ENCODE measurements around the gene PDE4D. TPM values are rescaled to one million over a fixed set of nuclear protein-coding genes. Genes with fewer than 3 reads are reported as not detected.

Gene PDE4D
- total RNA-seq, 2 experiments from 2014 or later: 164 to 175 TPM

- Mint-ChIP-seq H3K4me1 (ENCODE audit: low read depth) (no peaks in the 10 kb centered on the region), H3K27ac (no peak overlapping the region), H3K4me3 (no peak overlapping the region), H3K27me3 (no peaks in the 10 kb centered on the region), H3K9me3 (peaks cover 3% of the 10 kb centered on the region), H3K36me3 (ENCODE audit: low read depth) (no peaks in the 10 kb centered on the region)
- no peak overlapping the region for H3K4me3 ChIP-seq (ENCODE audit: low read length)
- DNase-seq: no peak
- H3K9me3 ChIP-seq (ENCODE audit: control insufficient read depth in 1 of 2, insufficient read depth in 1 of 2, low read length in 2 of 2): peaks cover 0 to 4% of the 10 kb centered on the region in 2 experiments
- H3K4me1 ChIP-seq (ENCODE audit: insufficient read depth, low read length): no peaks in the 10 kb centered on the region
- no peak for TF ChIP-seq CTCF (IDR thresholded peaks at IDR 0.05)
- no peaks in the 10 kb centered on the region for H3K36me3 ChIP-seq (ENCODE audit: insufficient read depth, low read length)
- ChIA-PET POLR2A (no interaction called here), CTCF (no interaction called here)
- intact Hi-C loops (cut with DNase I, micrococcal nuclease): no loop called here
- ATAC-seq (ENCODE audit: poor library complexity): no peak
- no peaks in the 10 kb centered on the region for H3K27me3 ChIP-seq (ENCODE audit: control insufficient read depth in 1 of 2, insufficient read depth in 2 of 2, low read length in 2 of 2)
- H3K27ac ChIP-seq (ENCODE audit: low read depth in 1 of 2, low read length in 2 of 2): no peak overlapping the region
Measured at GRCh38 chr5:59624898-59625297, 268.6 kb downstream of the PDE4D start.

- POLR2A ChIA-PET: no interaction called here
- no peak overlapping the region for H3K4me3 ChIP-seq (ENCODE audit: low read length)
- no peak for TF ChIP-seq CTCF (IDR thresholded peaks at IDR 0.05)
- no peak overlapping the region for H3K27ac ChIP-seq (ENCODE audit: low read depth in 1 of 2, low read length in 2 of 2)
- H3K36me3 ChIP-seq (ENCODE audit: insufficient read depth, low read length): no peaks in the 10 kb centered on the region
- no peaks in the 10 kb centered on the region for H3K4me1 Mint-ChIP-seq (ENCODE audit: low read depth)
- no peaks in the 10 kb centered on the region for H3K4me1 ChIP-seq (ENCODE audit: insufficient read depth, low read length)
- DNase-seq (no peak), ATAC-seq (ENCODE audit: poor library complexity) (no peak)
- no peaks in the 10 kb centered on the region for H3K9me3 Mint-ChIP-seq
- H3K27me3 Mint-ChIP-seq: no peaks in the 10 kb centered on the region
- no peaks in the 10 kb centered on the region for H3K36me3 Mint-ChIP-seq (ENCODE audit: low read depth)
- no peaks in the 10 kb centered on the region for H3K9me3 ChIP-seq (ENCODE audit: control insufficient read depth in 1 of 2, insufficient read depth in 1 of 2, low read length in 2 of 2)
- no peak overlapping the region for H3K4me3 Mint-ChIP-seq
- H3K27ac Mint-ChIP-seq: no peak overlapping the region
- H3K27me3 ChIP-seq (ENCODE audit: control insufficient read depth in 1 of 2, insufficient read depth in 2 of 2, low read length in 2 of 2): no peaks in the 10 kb centered on the region
- CTCF ChIA-PET: no interaction called here
- intact Hi-C loops (cut with DNase I, micrococcal nuclease): no loop called here
Measured at GRCh38 chr5:59622848-59623247, 270.7 kb downstream of the PDE4D start.

GRCh38 chr5:59621477-59621876, 272.0 kb downstream of the PDE4D start:
- no peaks in the 10 kb centered on the region for H3K36me3 Mint-ChIP-seq (ENCODE audit: low read depth)
- H3K4me1 ChIP-seq (ENCODE audit: insufficient read depth, low read length): no peaks in the 10 kb centered on the region
- ATAC-seq (ENCODE audit: poor library complexity) (no peak), DNase-seq (no peak)
- no peaks in the 10 kb centered on the region for H3K9me3 Mint-ChIP-seq
- no peak overlapping the region for H3K4me3 ChIP-seq (ENCODE audit: low read length)
- H3K4me3 Mint-ChIP-seq: no peak overlapping the region
- H3K27ac ChIP-seq (ENCODE audit: low read depth in 1 of 2, low read length in 2 of 2): no peak overlapping the region
- POLR2A ChIA-PET: no interaction called here
- CTCF ChIA-PET: no interaction called here
- no peaks in the 10 kb centered on the region for H3K4me1 Mint-ChIP-seq (ENCODE audit: low read depth)
- no peaks in the 10 kb centered on the region for H3K36me3 ChIP-seq (ENCODE audit: insufficient read depth, low read length)
- no peaks in the 10 kb centered on the region for H3K9me3 ChIP-seq (ENCODE audit: control insufficient read depth in 1 of 2, insufficient read depth in 1 of 2, low read length in 2 of 2)
- H3K27me3 Mint-ChIP-seq: no peaks in the 10 kb centered on the region
- no peak for TF ChIP-seq CTCF (IDR thresholded peaks at IDR 0.05)
- H3K27ac Mint-ChIP-seq: no peak overlapping the region
- H3K27me3 ChIP-seq (ENCODE audit: control insufficient read depth in 1 of 2, insufficient read depth in 2 of 2, low read length in 2 of 2): no peaks in the 10 kb centered on the region
- intact Hi-C loops (cut with DNase I, micrococcal nuclease): no loop called here
